ENCODE measurements around the gene CSMD2. TPM values are rescaled to one million over a fixed set of nuclear protein-coding genes. Genes with fewer than 3 reads are reported as not detected.

Gene CSMD2
- total RNA-seq, 2 experiments from 2014 or later = not detected

DNA sequence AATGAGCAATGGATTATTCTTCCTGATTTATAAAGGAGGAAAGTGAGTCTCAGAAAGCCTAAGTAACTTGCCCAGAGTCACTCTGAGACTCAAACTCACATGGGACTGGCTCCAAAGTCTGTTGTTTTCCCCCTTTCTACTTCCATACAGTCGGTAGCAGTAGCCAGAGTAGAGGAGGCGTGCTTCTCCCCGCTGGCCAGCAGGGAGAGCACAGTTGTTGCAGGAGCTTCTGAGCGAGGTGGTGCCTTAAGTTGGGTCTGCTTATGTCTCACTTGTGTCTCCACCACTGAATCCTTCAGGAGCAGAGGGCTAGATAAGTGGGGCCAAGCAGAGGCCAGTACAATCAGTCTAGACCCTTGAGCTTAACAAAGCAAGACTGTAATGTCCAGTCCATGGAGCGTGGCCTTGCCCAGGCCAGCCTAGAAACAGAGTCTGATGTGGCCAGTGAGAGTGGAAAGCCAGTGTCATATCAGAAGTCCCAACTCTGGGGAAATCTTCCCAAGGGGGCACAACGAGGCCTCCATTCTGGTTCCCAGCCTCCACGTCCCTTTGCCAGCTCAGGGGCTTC, 510.7 kb downstream of the CSMD2 start:
- Mint-ChIP-seq H3K4me1 (ENCODE audit: low read depth) (no peaks in the 10 kb centered on the region), H3K27me3 (no peaks in the 10 kb centered on the region), H3K9me3 (no peaks in the 10 kb centered on the region), H3K4me3 (no peak overlapping the region), H3K27ac (no peak overlapping the region), H3K36me3 (ENCODE audit: low read depth) (no peaks in the 10 kb centered on the region)
- intact Hi-C loops (cut with micrococcal nuclease) = no loop called here
- DNase-seq (no peak), ATAC-seq (no peak)
- ChIA-PET POLR2A (no interaction called here), CTCF (interaction anchor here (2.8 kb wide), 1 partner anchor 21 kb away, joined by 10 read pairs; no protein-coding TSS in a partner anchor)
- TF ChIP-seq, protein P1, sequence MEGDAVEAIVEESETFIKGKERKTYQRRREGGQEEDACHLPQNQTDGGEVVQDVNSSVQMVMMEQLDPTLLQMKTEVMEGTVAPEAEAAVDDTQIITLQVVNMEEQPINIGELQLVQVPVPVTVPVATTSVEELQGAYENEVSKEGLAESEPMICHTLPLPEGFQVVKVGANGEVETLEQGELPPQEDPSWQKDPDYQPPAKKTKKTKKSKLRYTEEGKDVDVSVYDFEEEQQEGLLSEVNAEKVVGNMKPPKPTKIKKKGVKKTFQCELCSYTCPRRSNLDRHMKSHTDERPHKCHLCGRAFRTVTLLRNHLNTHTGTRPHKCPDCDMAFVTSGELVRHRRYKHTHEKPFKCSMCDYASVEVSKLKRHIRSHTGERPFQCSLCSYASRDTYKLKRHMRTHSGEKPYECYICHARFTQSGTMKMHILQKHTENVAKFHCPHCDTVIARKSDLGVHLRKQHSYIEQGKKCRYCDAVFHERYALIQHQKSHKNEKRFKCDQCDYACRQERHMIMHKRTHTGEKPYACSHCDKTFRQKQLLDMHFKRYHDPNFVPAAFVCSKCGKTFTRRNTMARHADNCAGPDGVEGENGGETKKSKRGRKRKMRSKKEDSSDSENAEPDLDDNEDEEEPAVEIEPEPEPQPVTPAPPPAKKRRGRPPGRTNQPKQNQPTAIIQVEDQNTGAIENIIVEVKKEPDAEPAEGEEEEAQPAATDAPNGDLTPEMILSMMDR (IDR thresholded peaks at IDR 0.05) = peak; percentile 26

- no peak for DNase-seq
- Mint-ChIP-seq H3K36me3 (ENCODE audit: low read depth) (no peaks in the 10 kb centered on the region), H3K4me1 (ENCODE audit: low read depth) (no peaks in the 10 kb centered on the region), H3K4me3 (no peak overlapping the region), H3K27ac (no peak overlapping the region), H3K9me3 (no peaks in the 10 kb centered on the region), H3K27me3 (no peaks in the 10 kb centered on the region)
- intact Hi-C loops (cut with micrococcal nuclease) = no loop called here
- TF ChIP-seq, protein P1 (IDR thresholded peaks at IDR 0.05) = no peak
- CTCF ChIA-PET = interaction anchor here (1.0 kb wide), 1 partner anchor 944 kb away, joined by 3 read pairs; no protein-coding TSS in a partner anchor
- POLR2A ChIA-PET = no interaction called here
- no peak for ATAC-seq
These were observed 511.8 kb downstream of the CSMD2 start for GRCh38 chr1:33653226-33653625.

- POLR2A ChIA-PET = no interaction called here
- intact Hi-C loops (cut with micrococcal nuclease) = no loop called here
- TF ChIP-seq, protein P1 (IDR thresholded peaks at IDR 0.05) = no peak
- Mint-ChIP-seq H3K4me3 (no peak overlapping the region), H3K27ac (no peak overlapping the region), H3K36me3 (ENCODE audit: low read depth) (no peaks in the 10 kb centered on the region), H3K4me1 (ENCODE audit: low read depth) (no peaks in the 10 kb centered on the region), H3K9me3 (no peaks in the 10 kb centered on the region), H3K27me3 (peaks cover 7% of the 10 kb centered on the region)
- no peak for DNase-seq
- no peak for ATAC-seq
- CTCF ChIA-PET = interaction anchor here (1.1 to 1.3 kb wide), 2 partner anchors 9 to 12 kb away, joined by 3 read pairs; no protein-coding TSS in a partner anchor
These were observed 514.3 kb downstream of the CSMD2 start for GRCh38 chr1:33650708-33651107.

GRCh38 chr1:33649759-33650158, 515.3 kb downstream of the CSMD2 start:
- H3K27ac Mint-ChIP-seq = no peak overlapping the region
- no peaks in the 10 kb centered on the region for H3K9me3 Mint-ChIP-seq
- TF ChIP-seq, protein P1 (IDR thresholded peaks at IDR 0.05) = no peak
- H3K4me1 Mint-ChIP-seq (ENCODE audit: low read depth) = no peaks in the 10 kb centered on the region
- no peak overlapping the region for H3K4me3 Mint-ChIP-seq
- DNase-seq (no peak), ATAC-seq (no peak)
- ChIA-PET CTCF (interaction anchor here (1.3 kb wide), 1 partner anchor 13 kb away, joined by 3 read pairs; no protein-coding TSS in a partner anchor), POLR2A (no interaction called here)
- intact Hi-C loops (cut with micrococcal nuclease) = no loop called here
- peaks cover 7% of the 10 kb centered on the region for H3K27me3 Mint-ChIP-seq
- H3K36me3 Mint-ChIP-seq (ENCODE audit: low read depth) = no peaks in the 10 kb centered on the region

DNA sequence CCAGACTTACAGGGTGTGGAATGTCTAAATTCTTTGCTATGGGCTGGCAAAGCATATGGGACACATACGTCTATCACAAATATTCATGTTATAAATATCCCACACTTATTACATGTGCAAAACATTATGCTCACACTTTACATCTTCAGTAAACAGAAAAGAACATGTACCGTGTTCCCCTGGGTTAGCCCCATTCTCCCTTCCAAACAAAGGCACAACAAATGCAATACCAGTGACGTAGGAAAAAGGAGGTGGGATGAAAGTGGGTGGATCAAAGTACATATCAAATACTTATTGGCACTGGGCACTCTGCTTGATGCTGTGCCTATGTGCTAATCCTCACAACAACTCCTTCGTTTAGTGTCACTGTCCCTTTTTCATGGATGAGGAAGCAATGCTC, 521.8 kb downstream of the CSMD2 start:
- ChIA-PET POLR2A (no interaction called here), CTCF (no interaction called here)
- ATAC-seq (no peak), DNase-seq (no peak)
- intact Hi-C loops (cut with micrococcal nuclease) = no loop called here
- TF ChIP-seq, protein P1 (IDR thresholded peaks at IDR 0.05) = no peak
- no peak overlapping the region for H3K4me3 Mint-ChIP-seq
- no peaks in the 10 kb centered on the region for H3K36me3 Mint-ChIP-seq (ENCODE audit: low read depth)
- no peaks in the 10 kb centered on the region for H3K4me1 Mint-ChIP-seq (ENCODE audit: low read depth)
- H3K9me3 Mint-ChIP-seq = no peaks in the 10 kb centered on the region
- no peak overlapping the region for H3K27ac Mint-ChIP-seq
- H3K27me3 Mint-ChIP-seq = peaks cover 14% of the 10 kb centered on the region
